GM18517 (cell line): ENCODE results near the gene SLC17A6.

Source experiments
- ATAC-seq: cut with Tn5 transposase; IDR thresholded peaks from one replicate; pipeline ENCODE4 v1.9.1; 2021; ENCODE audit warnings: mild to moderate bottlenecking, moderate library complexity; ENCODE audit not compliant: unreplicated experiment

SLC17A6 gene

DNA sequence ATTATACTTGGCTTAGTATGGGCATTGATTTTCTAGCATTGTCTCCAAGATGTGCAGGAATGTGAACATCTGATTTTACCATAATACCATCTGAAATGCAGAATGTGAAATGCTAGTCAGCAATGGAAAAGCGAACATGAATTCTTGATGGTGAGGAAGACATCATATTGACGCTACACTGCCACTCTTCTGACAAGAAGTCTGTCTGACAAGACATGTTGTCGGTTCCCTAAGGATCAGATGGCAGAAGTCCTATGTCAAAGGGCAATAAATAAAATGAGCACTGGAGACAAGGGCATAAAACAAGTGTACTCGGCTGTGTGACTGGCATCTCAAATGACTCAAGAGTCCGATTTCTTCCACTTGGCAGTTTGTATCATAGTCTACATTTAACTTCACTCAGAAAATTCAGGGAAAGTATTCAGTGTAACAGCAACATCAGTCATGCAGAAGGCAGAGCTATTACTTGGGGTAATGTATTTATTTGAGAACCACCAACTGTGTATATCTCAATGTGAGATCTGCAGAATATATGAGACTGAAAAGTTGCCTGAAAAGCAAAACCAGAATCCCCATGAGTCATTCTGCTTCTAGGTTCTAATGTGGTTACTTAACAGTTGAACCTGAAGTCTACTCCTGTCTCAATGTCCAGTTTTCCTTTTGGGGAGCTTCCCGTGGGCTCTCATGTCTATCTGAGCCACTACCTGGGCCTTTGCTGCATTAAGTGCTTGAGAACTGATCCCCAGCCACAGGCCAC, 51.5 kb downstream of the SLC17A6 start:
- no peak for ATAC-seq

DNA sequence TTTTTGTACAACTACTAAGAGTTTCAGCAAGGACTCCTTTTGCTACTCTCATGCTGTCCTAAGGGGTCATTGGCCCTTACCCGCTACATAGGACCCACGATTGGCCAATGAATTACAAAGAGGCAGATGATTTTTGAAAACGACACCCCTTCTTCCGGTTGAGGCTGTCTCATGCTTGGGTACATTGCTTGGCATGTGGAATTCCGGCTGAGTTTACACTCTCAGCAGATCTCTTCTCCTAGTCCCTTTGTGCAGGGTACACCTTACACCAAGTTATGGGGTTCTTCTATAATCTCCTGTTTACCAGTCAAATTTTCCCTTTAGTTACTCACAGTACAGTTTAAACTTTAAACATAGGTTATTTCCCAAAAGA, 52.1 kb downstream of the SLC17A6 start:
- no peak for ATAC-seq

DNA sequence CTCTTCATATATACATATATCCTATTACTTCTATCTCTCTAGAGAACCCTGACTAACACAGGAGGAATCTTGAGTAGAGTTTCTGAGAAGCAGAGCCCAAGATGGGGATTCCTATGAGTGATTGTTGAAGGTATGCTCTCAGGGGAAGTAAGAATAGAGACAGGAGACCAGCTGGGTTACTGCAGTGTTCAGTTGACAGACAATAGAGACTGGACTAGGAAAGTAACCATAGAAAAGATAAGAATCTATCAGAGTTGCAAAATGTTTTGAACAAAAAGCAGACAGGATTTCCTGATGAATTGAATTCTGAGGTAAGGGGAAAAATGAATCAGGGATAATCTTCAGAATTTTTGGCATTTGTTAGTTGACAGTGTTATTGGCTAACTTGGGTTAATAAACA, 54.4 kb downstream of the SLC17A6 start:
- no peak for ATAC-seq

DNA sequence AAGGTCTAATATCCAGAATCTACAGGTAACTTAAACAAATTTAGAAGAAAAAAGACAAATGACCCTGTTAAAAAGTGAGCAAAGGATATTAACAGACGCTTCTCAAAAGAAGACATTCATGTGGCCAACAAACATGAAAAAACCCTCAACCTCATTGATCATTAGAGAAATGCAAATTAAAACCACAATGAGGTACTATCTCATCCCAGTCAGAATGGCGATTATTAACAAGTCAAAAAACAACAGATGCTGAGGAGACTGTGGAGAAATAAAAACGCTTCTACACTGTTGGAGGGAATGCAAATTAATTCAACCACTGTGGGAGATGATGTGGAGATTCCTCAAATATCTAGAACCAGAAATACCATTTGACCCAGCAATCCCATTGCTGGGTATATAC, 67.2 kb downstream of the SLC17A6 start:
- ATAC-seq, result no peak

DNA sequence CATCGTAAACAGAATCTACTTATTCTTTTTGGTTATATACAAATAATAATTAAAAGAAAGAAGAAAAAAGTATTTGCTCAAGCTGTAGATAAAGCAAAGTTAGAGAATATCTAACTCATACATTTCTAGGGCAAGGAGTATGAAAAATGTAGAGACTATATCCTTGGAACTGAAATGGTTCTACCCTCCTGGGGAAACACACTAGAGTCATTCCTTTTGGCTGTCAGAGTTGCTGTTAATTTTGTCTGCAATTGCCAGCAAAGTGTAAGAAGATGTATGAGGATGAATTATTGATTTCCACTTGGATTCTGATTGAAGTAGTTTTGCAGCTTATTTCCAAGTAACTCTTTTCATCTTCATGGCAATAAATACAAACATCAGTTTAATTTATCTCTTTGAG, 69.1 kb downstream of the SLC17A6 start:
- no peak for ATAC-seq

DNA sequence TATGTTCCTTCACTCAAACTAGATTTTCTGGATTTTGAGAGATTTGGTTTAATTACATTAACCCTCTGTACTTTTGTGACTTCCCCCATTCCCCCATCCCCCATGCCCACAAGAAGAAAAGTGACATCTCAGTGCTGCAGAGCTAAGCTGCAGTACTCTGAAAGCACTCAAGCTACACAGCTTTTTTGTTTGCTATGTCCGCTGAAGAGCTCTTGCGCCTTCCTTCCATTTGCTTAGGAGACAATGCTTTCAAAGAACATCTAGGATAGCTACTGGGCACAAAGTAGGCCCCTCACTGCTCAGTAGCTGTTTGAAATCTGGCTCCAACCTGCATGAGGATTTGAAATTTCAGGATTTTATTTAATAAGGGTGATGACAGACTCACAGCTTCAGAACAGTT, 69.7 kb downstream of the SLC17A6 start:
- no peak for ATAC-seq

DNA sequence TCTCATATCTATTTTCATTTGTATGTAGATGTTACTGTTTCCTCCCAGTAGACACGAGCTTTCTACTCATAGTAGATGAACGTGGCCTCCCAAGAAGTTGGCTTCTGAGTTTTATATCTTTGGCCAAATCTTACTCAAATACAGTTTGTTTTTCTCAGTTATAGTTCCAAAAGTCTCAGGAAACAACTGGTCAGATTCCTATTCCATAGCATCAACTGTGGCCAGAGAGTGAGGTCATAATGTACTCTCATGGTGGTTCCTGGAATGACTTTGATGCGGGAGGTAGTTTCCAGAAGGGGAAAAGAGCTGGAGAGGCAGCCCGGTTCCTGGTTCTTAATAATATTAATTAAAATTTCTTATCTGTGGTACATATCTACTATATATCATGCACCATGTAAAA, 77.3 kb downstream of the SLC17A6 start:
- ATAC-seq, result no peak

DNA sequence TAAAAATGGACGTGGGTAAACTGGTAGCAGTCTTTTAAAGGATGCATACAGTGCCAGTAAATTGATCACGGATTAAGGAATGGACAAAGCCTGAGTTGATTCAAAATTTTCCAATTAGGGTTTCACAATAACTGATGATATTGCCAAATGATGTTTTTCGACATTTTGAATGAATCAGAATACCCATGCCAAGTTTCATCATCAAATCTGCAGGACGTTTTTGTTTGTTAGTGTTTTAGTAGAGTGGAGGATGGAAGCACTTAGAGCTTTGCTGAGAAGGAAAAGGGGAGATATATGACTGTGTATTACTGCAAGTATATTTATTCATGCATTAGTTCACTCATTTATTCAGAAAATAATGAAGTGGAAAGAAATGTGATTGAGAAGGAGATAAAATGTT, 78.3 kb downstream of the SLC17A6 start:
- ATAC-seq, result no peak

DNA sequence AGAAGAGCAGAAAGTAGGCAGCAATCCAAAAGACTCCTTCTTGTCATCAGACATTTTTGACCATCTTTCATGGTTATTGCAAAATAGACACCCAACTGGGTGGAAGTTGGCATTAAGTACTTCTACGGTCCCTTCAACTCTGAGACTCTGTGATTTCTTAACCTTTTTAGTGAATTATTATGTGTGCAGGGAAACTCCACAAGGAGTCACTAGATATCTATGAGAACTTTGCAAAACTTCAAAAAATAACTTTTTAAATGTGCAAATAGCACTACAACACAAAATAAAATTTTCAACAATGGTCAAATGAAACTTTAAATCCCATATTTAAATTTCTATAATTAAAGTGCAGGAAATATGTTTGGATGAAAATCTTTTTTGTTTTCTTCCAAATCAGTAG, 88.7 kb downstream of the SLC17A6 start:
- no peak for ATAC-seq
